Measurements from ENCODE around the gene PEAR1. TPM values are rescaled to one million over a fixed set of nuclear protein-coding genes. Genes with fewer than 3 reads are reported as not detected.

PEAR1 gene
- total RNA-seq, 4 donors from 2014 or later, result 31.5 to 51.4 (median 39.7) TPM

DNA sequence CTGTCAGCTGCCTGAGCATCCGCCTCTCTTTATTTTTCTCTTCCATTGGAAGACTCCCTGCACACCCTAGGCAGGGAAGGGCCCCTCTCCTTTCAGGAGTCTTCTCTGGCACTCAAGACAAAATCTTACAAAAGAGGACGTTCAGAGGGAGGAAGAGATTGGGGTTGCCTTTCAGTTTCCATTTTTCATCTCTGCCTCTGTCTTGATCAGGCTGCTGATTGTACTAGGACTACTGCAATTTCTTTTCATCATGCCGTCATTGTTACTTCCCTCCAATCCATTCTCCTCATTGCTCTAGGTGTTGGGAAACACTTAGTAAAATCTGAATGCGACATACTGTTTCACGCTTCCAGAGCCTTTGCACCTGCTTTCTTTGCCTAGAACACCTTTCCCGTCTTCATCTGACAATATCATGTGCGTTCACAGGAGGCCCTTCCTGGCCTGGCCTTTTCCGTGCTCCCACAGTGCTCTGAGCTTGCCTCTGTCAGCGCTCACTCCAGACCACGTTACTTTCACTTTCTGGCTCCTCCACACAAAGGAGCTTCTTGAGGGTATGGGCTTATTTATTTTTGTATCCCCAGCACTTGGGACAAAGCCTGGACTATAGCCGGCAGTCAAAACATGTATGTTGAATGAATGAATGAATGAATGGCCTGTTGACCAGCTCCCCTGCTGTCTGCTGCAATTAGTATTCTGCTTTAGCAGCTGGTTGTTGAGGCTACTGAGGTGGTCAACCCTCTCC, 37.9 kb downstream of the PEAR1 start:
- Histone ChIP-seq H3K9me3 (no peaks in the 10 kb centered on the region), H3K27me3 (peaks cover 0 to 22% of the 10 kb centered on the region in 2 donors), H3K27ac (peak overlapping the region in 1 of 4 donors; percentile 29), H3K4me1 (peaks cover 0 to 29% (median 7%) of the 10 kb centered on the region in 4 donors), H3K36me3 (peaks cover 0 to 27% (median 0%) of the 10 kb centered on the region in 3 donors), H3K4me3 (peak overlapping the region in 3 of 4 donors; percentile 17 to 25 (median 19))
- WGBS, 2 donors, result 44 to 48% methylated on average over 11 of the region's 11 CpGs
- no peak for DNase-seq (ENCODE audit: low spot score in 2 of 2)
- TF ChIP-seq, protein P1, sequence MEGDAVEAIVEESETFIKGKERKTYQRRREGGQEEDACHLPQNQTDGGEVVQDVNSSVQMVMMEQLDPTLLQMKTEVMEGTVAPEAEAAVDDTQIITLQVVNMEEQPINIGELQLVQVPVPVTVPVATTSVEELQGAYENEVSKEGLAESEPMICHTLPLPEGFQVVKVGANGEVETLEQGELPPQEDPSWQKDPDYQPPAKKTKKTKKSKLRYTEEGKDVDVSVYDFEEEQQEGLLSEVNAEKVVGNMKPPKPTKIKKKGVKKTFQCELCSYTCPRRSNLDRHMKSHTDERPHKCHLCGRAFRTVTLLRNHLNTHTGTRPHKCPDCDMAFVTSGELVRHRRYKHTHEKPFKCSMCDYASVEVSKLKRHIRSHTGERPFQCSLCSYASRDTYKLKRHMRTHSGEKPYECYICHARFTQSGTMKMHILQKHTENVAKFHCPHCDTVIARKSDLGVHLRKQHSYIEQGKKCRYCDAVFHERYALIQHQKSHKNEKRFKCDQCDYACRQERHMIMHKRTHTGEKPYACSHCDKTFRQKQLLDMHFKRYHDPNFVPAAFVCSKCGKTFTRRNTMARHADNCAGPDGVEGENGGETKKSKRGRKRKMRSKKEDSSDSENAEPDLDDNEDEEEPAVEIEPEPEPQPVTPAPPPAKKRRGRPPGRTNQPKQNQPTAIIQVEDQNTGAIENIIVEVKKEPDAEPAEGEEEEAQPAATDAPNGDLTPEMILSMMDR (IDR thresholded peaks at IDR 0.05), result no peak
- no peak for TF ChIP-seq POLR2A (IDR thresholded peaks at IDR 0.05)
- TF ChIP-seq EP300 (IDR thresholded peaks at IDR 0.05), result no peak

DNA sequence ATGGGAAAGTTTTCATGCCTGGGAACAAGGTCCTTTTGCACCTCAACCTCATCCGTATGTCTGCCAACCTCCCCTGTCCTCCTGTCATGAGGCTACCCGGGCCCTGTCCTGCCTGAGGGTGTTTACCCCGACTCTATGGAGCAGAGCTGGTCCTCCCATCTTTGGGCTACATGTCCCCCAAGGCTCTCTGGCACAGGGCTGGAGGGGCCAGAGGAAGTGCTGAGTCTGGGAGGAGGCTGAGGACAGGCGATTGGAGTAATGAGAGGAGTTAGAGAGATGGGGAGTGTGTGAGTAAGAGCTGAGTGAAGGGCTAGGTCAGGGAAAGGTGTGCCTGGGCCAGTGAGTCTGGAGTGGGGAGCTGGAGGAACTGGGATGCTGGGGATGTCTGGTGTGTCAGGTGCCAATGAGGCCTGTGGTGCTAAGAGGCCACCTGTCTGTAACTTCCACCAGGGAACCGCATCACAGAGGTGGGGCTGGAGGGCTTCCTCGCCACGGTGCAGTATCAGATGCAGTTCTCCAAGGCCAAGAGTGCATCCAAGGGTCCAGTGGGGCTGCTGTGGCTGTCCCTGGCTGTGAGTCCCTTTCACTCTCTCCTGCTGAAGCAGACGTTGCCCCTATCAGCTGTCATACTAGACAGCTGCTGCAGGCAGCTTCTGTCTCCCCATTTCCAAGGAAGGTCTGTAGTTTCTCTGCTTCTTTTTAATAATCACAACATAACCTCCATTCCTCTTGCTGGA, 38.6 kb downstream of the PEAR1 start:
- Histone ChIP-seq H3K27ac (peak overlapping the region in 1 of 4 donors; percentile 29), H3K4me1 (peaks cover 0 to 27% (median 7%) of the 10 kb centered on the region in 4 donors), H3K9me3 (no peaks in the 10 kb centered on the region), H3K36me3 (peaks cover 0 to 35% (median 0%) of the 10 kb centered on the region in 3 donors), H3K4me3 (peak overlapping the region in 1 of 4 donors; percentile 25), H3K27me3 (peaks cover 0 to 15% of the 10 kb centered on the region in 2 donors)
- no peak for DNase-seq (ENCODE audit: low spot score in 2 of 2)
- TF ChIP-seq, protein P1 (IDR thresholded peaks at IDR 0.05), result no peak
- TF ChIP-seq POLR2A (IDR thresholded peaks at IDR 0.05), result no peak
- no peak for TF ChIP-seq EP300 (IDR thresholded peaks at IDR 0.05)
- 45 to 49% methylated on average over 7 to 8 of the region's 8 CpGs for WGBS, 2 donors

DNA sequence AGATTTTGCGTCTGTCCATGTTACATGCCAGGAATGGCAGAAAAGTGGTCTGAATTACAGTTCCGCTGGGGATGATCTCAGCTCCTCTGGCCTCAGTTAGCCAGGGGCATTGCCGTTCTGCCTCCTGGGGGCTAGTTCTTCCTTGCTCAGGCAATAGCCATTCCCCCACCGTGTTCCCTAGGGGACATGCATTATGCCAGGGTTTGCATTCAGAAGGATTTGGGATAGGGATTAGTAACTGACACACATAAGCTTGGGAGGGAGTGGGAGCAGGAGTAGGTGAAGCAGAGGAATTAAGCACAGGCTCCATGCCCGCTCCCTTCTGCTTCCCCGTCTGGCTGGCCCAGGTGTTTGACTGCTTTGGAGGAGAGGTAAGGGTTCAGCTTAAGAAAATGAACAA, 39.6 kb downstream of the PEAR1 start:
- peaks cover 0 to 6% of the 10 kb centered on the region in 2 donors for H3K27me3 ChIP-seq
- no peak overlapping the region for H3K27ac ChIP-seq
- peaks cover 0 to 18% (median 4%) of the 10 kb centered on the region in 4 donors for H3K4me1 ChIP-seq
- H3K4me3 ChIP-seq, result no peak overlapping the region
- peaks cover 0 to 44% (median 0%) of the 10 kb centered on the region in 3 donors for H3K36me3 ChIP-seq
- WGBS, 2 donors, result 74 to 75% methylated on average over 6 of the region's 6 CpGs
- no peaks in the 10 kb centered on the region for H3K9me3 ChIP-seq
- DNase-seq (ENCODE audit: low spot score in 2 of 2), result no peak
- no peak for TF ChIP-seq POLR2A (IDR thresholded peaks at IDR 0.05)
- TF ChIP-seq, protein P1 (IDR thresholded peaks at IDR 0.05), result no peak
- no peak for TF ChIP-seq EP300 (IDR thresholded peaks at IDR 0.05)

DNA sequence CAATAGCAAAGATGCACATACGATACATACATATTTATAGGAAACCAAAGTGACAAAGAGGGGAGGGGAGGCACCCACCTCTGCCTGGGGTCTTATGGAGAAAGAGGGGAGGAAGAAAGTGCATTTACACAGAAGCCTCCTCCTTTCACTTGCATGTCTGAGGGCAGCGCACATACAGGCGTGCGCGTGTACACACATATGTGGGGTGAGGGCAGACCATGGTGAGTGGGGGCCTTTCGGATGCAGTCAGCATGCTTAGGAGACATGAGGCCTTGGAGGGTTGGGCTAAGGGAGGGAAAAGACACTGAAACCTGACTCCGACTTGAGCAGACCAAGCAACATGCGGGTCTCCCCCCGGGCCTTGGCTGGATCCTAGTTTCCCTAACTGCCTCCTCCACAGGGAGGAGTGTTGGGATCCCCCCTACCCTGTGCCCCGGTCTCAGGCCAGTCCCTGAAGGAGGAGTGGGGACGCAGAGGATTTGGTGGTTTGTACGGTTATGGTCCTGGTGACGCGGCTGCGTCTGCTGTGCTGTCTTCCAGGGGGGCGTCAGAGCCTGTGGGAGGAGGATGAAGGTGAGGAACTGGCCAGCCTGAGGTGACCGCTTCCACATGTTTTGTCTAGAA, 42.1 kb downstream of the PEAR1 start:
- Histone ChIP-seq H3K36me3 (peaks cover 0 to 69% (median 0%) of the 10 kb centered on the region in 3 donors), H3K27me3 (no peaks in the 10 kb centered on the region), H3K4me3 (no peak overlapping the region), H3K27ac (no peak overlapping the region), H3K9me3 (no peaks in the 10 kb centered on the region), H3K4me1 (peaks cover 0 to 18% (median 4%) of the 10 kb centered on the region in 4 donors)
- DNase-seq (ENCODE audit: low spot score in 2 of 2), result no peak
- no peak for TF ChIP-seq EP300 (IDR thresholded peaks at IDR 0.05)
- TF ChIP-seq, protein P1 (IDR thresholded peaks at IDR 0.05), result no peak
- TF ChIP-seq POLR2A (IDR thresholded peaks at IDR 0.05), result no peak
- WGBS, 2 donors, result 76 to 85% methylated on average over 14 to 17 of the region's 17 CpGs
